Measurements from ENCODE around the gene TOP3A. TPM values are rescaled to one million over a fixed set of nuclear protein-coding genes. Genes with fewer than 3 reads are reported as not detected.

Gene TOP3A
- total RNA-seq, 1 donor from 2014 or later: 47.0 TPM

DNA sequence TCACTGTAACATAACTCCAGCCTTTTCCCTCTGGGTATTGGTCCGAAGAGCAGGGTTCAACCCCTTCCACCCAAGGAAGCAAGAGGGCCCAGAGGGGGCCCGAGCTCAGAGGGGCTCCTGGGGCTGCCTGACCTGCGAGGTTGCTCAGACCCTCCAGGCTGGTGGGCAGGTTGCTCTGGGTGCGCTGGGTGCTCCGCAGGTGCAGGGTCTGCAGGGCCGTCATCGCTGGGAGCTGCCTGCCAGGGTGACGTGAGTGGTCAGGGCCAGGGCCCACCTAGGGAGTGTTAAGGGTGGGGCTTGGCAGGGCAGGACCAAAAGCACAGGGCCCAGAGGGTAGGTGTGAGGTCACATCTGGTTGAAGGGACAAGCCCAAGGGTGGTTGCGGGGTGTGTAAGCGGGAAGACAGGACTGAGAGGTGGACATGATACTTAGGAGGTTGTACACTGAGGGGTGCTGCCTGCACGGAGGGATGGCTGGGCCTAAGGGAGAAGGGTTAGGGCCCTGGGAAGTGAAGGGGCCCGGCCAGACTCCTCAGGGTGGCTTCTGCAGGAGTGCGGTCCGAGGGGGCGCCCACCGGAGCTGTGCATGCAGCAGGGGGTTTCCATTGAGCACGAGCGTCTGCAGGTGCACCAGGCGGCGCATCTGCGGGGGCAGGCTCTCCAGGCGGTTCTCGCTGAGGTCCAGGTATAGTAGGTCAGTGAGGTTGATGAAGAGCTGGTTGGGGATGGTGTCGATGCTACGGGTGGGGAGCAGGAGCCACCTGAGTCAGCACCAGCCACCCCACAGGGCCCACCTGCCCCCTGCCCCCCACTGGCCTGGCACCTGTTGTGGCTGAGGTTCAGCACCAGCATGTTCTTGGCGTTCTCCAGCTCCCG is 60.6 kb downstream of the TOP3A start:
- no peak for DNase-seq

DNA sequence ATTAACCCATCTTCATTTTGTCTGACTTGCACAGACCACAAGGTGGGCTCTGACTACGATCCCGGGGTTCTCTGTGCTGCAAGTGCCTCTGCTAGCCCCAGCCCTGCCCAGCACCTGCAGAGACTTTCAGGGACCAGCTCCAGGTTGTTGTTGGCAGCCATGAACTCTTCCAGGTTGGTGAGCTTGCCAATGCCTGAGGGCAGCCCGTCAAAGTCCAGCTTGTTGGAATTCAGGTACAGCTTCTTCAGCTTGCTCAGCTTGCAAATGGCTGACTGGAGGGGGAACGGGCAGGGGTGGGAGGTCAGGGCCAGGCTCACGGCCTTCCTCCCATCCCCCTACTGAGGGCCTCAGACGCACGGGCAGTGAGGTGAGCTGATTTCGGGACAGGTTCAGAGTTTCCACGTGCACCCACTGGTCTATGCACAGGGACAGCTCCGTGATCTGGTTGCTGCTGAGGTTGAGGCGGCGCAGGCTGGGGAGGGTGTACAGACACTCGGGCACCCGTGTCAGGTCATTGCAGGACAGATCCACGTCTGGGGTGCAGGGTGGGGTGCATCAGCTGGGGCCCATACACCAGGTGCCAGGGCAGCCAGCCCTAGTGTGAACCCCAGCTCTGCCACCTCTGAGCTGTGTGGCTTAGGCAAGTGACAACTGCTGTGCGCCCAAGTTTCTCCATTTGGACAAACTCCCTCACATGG is 61.5 kb downstream of the TOP3A start:
- no peak for DNase-seq

DNA sequence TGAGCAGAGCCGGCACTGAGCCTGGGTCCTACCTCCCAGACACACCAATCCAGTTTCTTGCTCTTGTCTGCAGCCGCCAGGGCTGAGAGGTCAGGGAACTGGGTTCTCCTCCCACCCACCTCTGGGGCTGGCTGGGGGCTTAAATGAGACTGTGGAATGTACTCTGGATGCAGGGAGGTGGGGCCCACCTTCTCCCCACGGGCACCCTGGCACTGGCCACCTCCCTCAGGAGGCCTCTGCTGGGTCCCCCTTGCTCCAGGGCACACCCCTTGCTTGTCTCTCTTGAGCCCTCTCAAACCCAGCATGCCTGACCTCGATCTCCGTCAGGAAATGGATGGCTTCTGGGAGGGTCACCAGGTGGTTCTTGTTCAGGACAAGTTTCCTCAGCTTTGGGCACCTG is 62.6 kb downstream of the TOP3A start:
- DNase-seq: no peak

DNA sequence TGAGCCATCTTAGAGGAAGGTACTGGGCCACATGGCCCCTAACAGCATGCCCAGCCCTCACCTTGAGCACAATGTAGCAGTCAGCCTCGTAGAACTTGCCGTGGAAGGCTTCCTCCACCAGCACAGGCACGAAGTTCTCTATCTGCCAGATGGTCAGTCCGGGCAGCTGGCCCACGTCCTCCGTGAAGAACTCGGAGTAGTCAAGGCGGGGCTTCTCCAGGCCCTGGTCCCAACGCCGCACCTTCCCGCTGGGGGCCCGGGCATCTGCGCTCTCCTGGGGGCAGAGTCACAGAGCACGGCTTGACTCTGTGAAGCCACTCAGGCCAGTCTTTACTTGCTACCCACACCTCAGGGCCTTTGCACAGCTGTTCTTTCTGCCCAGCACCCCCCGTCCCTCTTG is 63.6 kb downstream of the TOP3A start:
- no peak for DNase-seq

DNA sequence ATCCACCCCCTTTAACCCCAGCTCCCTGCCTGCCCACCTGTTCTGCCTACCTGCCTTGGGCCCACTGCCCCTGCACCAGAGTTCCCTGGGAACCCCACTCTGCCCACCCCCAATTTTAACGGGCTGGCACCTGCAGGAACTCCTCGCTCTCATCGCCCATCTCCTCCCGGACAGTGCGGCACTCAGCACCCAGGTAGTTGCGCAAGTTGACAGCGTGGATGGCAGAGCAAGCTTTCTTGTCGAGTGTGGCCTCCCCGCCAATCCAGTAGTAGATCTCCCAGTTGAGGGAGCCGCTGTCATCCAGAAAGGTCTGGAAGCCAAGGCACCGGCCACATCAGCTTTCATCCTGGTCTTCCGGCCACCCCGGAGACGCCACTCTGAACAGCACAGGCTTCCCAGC is 64.1 kb downstream of the TOP3A start:
- no peak for DNase-seq

DNA sequence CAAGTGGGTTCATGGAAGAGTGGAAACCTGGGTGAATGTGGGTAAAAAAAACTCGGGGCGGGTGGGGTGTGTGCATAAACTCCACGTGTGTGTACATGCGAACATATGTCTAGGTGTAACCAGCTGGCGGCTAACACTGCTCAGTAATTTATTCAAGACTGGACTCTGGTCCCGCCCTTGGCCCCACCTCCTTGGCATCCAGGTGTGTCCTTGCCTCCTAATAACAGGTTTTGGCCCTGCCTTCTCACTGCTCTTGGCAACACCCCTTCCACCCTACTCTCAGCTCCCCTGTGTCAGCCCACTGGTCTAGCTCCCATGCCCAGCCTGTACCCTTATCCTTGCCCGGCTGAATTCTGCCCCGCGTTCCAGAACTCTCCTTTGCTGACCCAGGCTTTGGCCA is 64.5 kb downstream of the TOP3A start:
- no peak for DNase-seq

DNA sequence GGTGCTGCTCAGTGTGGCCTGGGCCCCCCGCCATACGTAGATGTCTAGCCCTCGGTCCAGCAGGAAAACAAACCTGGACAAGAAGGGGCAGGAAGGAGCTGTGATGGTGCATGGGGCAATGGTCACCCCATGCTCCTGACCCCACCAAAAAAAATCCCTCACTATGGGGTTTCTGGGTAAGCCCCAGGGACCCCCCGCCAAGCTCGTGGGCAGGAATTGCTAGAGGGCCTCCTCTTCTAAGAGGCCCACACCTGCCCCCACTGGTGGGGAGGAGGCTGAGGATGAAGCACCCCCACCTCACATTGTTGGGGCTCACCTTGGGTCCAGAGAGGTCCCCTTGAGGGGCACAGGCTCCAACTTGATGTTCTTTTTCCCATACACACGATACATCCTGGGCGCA is 66.0 kb downstream of the TOP3A start:
- DNase-seq: no peak

DNA sequence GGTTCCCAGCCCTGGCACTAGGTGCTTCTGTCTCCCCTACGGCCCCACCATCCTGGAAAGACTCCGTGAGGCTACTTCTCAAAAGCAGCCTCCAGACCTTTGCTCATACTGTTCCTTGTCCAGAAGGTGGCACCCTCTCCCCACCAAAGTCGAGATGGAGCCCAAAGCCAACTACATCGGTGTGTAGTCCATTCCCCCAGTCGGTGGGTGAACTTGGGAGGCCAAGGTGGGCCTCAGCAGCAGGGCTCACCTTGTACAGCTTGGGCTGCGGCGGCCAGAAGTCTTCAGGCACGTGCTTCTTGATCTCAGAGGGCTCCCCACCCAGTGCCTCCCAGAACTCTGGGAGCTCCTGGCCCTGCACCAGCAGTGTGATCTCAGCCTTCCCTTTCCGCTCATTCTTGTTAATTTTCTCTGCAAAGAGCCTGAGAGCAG is 66.5 kb downstream of the TOP3A start:
- peak; percentile 91 for DNase-seq

DNA sequence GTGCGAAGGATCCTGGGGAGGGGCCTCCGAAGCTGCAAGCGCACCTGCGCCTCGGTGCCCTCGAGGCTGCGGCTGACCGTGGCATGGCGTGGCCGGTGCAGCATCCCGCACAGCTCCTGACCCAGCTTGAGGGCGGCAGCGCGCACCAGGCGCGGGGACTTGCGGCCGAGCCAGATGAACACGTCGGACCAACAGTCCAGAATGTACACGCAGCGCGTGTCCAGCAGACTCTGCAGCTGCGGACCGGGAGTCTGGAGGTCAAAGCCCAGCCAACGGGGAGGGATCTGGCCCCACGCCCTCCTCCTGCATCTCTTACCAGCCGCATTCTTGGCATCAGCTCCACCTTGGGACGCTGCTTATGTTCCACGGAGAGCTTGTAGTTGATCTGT is 67.2 kb downstream of the TOP3A start:
- peak; percentile 20 for DNase-seq

DNA sequence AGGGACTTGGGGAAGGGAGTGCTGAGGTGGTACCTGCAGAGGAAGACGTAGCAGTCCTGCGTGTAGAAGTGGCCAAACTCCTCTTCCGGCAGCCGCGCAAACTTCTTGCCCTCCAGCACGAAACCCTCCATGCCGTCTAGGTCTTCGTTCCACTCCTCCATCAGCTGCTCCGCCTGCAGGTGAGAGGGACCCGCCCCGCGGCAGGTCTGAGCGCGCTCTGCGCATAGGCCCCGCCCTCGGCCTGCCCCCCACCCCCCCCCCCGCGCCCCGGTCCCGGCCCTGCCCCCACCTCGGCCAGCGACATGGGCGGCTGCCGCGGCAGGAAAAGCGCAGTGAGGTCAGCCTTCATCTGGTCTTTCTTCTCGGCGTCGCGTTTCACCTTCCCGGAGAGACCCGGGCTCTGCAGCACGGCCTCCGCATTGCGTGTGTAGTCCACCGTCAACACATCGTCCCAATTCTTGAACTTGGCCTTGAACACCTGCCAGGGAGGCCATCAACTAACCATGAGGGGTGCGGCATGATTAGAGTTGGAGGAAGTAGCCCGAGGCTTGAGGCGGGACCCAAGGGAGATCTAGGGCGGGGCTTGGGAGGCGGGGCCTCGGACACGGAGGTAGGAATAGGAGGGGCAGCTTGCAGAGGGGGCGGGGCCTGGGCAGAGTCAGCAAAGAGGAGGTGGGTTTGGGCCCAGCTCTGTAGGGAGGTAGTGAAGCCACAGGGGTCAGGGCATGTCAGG is 67.7 kb downstream of the TOP3A start:
- DNase-seq: peak; percentile 56

DNA sequence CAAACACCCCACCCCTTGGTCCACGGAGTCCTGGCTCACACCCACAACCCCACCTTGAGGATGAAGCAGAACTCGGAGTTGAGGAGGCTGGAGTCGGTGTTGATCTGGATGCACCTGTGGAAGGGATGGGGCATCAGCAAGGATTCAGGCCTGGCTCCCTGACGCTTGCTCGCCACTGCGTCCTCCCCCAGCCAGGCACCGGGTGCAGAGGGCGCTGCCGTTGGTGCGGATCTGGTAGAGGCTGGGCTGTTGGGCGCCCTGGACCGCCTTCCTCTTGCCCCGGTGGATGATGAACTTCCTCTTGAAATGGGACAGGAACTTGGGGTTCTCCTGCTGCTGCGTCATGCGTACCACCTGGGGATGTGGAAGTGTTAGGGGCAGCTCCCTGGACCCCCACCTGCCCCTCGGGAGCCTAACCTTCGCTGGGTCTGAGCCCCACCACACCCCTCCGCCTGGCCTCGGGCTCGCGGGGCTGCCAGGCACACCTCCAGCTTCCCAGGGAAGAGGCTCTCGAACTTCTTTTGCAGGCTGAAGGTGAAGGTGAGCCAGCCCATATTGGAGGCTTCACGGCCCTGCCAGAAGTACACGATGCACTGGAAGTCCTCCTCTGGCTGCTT is 68.6 kb downstream of the TOP3A start:
- DNase-seq: no peak

DNA sequence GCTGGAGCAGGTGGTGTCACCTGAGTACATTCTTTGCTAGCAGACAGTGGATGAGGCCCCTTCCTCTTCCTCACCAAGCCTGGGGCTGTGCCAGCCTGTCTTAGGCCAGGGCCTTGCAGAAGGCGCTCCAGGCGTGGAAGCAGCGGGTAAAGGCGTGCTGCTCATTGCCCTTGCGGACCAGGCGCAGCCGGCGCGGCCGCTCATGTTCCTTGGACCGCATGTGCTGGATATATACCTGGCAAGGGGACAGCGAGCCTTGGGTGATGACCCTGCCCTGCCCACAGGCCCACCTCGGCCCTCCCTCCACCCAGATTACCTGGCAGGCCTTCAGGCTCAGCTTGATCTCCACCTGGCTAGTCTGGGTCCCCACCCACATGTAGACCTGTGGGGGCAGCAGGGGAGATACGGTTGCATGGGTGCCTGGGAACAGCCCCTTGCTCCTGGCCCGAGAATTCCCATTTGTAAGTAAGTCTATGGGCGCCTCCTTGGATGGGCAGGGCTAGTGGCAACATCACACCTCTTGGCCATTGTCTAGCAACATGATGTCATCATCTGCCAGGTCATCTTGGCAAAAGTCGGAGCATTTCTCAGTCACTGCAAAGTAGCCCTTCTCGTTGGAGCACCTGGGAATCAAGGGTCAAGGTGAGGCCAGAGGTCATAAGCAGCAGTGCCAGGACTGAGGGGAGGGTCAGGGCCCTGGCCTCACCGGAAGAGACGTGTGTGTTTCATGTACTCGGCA is 69.6 kb downstream of the TOP3A start:
- no peak for DNase-seq

DNA sequence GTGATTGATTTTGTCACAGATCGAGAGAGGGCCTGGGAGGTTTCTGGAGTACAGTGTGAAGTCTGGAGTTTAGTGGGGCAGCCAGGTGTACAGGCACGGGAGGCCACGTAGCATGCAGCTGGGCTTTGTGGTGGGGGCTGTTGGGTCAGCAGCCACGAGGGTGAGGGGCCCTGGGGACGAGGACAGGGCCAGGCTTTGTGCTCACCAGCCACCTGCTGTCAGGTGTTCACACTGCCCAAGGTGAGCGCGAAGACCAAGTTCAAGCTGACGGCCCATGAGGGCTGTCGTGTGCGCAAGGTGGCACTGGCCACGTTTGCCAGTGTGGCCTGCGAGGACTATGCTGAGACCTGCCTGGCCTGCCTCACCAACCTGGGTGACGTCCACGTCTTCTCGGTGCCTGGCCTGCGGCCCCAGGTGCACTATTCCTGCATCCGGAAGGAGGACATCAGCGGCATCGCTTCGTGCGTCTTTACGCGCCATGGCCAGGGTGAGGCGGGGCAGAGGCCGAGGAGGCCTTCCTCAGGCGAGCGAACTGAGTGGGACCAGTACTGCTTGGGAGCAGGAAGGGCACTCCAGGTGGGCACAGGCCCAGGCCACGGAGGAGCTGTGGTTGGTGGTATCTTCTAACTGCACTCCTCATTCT is 73.4 kb downstream of the TOP3A start:
- DNase-seq: no peak

DNA sequence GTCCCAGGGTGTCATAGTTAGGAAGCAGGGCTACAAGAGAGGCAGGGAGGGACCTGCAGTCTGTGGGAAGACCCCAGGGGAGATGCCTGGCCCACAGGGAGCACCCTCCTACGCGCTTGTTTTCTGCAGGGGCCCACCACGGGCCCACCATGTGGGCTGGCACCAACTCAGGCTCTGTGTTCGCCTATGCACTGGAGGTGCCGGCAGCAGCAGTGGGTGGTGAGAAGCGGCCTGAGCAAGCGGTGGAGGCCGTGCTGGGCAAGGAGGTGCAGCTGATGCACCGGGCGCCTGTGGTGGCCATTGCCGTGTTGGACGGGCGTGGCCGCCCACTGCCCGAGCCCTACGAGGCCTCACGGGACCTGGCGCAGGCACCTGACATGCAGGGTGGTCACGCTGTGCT is 74.3 kb downstream of the TOP3A start:
- DNase-seq: no peak

DNA sequence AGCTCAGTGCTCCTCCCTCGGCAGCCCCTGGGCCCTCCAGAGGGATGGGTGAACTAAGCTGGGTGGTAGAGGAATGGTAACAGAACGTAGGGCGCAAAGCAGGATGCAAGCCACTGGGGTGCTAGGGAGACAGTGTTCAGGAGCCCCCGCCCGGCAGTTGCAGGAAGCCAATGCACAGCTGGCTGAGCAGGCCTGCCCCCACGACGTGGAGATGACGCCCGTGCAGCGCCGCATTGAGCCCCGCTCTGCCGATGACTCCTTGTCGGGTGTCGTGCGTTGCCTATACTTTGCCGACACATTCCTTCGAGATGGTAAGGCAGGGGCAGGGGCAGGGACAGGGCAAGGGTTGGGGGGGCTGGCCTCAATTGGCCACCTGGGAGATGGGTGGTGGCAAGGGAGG is 76.5 kb downstream of the TOP3A start:
- no peak for DNase-seq

DNA sequence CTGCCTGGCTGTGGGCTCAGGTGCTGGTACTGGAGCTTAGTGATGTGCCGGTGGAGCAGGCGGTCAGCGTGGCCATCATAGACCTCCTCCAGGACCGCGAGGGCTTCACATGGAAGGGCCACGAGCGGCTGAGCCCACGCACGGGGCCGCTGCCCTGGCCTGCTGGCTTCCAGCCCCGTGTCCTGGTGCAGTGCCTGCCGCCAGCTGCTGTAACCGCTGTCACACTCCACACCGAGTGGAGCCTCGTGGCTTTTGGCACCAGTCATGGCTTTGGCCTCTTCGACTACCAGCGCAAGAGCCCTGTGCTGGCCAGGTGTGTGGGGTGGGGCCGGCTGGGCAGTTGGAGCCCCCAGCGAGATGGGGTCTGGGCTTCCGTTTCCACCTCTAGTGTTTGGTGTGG is 77.3 kb downstream of the TOP3A start:
- DNase-seq: no peak

DNA sequence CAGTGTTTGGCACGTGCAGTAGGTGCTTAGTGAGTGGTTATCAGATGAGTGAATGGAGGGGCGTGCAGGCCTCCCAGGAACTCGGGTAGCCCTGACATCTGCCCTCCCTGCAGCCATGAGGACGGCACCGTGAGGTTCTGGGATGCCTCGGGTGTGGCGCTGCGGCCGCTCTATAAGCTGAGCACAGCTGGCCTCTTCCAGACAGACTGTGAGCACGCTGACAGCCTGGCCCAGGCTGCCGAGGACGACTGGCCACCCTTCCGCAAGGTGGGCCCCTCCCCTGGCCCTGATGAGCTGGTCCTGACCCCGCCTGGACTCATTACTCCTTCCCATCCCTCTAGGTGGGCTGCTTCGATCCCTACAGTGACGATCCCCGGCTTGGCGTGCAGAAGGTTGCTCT is 78.3 kb downstream of the TOP3A start:
- no peak for DNase-seq

DNA sequence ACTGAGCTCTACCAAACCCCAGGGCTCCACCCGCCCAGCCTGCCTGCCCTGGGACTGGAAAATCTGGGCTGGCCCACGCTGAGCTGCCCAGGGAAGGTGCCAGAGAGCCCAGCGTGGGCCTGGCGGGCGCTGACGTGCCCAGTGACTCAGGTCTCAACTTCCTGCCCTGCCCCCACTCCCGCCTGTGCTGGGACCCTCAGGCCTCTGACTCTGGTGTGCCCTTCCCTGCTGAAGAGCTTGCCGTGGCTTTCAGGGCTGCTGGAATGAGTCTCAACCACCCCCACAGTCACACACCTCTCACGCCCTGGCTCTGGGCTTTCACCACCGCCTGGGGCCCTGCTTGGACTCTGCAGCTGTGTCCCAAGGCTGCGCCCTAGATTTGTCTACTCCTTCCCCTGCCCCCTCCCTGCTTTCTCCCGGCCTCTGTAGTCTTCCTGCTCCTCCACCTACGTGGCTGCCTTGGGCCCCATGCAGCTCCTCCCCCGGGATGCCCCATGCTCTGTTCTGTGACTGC is 79.0 kb downstream of the TOP3A start:
- DNase-seq: peak; percentile 80

DNA sequence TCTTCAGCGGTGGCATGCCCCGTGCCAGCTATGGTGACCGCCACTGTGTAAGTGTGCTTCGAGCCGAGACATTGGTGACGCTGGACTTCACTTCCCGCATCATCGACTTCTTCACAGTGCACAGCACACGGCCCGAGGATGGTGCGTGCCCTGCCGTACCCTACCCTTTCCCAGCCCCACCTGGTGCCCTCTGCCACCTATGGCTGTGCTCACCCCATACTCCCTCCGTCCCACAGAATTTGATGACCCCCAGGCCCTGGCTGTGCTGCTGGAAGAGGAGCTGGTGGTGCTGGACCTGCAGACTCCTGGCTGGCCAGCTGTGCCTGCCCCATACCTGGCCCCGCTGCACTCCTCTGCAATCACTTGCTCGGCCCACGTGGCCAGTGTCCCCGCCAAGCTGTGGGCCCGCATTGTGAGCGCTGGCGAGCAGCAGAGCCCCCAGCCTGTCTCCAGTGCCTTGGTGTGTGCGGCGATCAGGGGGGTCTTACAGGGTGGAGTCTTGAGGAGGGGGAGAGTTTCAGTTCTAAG is 79.9 kb downstream of the TOP3A start:
- DNase-seq: no peak

DNA sequence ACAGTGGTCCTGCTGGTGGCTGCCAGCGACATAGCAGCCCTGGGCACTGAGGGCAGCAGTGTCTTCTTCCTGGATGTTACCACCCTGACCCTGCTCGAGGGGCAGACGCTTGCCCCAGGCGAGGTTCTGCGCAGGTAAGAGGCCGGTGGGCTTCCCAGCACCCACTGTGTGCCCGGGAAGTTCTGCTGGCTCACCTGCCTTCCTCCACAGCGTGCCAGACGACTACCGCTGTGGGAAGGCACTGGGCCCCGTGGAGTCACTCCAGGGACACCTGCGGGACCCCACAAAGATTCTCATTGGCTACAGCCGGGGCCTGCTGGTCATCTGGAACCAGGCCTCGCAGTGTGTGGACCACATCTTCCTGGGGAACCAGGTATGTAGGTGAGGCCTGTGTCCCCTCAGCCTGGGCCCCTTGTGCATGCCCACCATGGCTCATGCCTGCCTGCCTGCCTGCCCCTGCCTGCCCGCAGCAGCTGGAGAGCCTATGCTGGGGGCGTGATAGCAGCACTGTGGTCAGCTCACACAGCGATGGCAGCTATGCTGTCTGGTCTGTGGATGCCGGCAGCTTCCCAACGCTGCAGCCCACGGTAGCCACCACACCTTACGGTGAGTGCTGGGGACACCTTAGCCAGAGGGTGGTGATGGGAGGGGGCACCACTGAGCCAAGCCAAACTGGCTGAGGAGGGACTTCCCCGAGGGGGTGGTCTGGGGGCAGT is 80.8 kb downstream of the TOP3A start:
- no peak for DNase-seq

DNA sequence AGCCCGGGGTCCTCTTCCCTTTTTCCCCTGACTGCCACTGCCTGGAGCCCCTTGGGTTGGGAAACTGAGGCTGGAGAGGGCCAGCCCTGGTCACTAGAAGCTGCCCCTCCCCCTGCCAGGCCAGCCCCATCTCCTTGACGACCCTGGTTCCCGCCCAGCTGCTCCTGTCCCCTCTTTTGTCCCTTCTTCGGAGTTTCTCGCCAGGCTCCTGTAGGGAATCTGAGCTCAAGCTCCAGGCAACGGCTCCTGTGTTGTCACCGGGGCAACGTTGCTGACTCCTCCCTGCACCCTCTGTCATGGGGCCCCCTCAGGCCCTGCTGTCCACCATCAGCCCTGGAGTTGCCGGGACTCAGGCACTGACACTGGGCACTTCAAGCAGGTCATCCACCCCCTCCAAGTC is 83.6 kb downstream of the TOP3A start:
- no peak for DNase-seq
